Measurements from ENCODE around the gene CNTNAP2. TPM values are rescaled to one million over a fixed set of nuclear protein-coding genes. Genes with fewer than 3 reads are reported as not detected.

Gene CNTNAP2
- total and polyA plus RNA-seq, 4 donors, result 0.14 to 2.3 (median 1.1) TPM

DNA sequence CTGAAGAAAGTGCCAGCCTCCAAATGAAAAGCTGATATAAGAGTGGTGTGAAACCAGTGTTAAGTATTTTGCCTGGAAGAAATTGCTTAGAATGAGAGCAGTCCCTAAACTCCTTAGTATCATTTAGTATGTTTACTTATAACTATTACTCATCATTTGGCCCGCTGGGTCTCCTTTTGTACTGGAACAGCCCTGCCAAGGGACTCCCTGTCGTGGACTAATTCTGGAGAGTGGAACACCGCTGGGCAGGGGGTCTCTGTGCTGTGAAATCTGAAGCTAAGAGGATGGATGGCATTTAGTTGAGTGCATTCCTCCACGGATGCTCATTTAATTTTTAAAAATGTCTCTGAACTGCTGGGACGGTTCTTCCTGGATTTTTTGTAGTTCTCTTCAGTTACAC is 1584.1 kb downstream of the CNTNAP2 start:
- DNase-seq (ENCODE audit: low spot score), result no peak
- Histone ChIP-seq H3K27me3 (ENCODE audit: control insufficient read depth in 4 of 4, insufficient read depth in 4 of 4, low read length in 3 of 4) (no peaks in the 10 kb centered on the region), H3K9ac (ENCODE audit: low read depth in 1 of 2, low read length in 2 of 2) (no peak overlapping the region), H3K36me3 (ENCODE audit: control insufficient read depth in 4 of 4, insufficient read depth in 3 of 4, low read depth in 1 of 4, low read length in 3 of 4) (no peaks in the 10 kb centered on the region), H3K27ac (ENCODE audit: low read depth in 1 of 2, low read length in 2 of 2) (no peak overlapping the region), H3K4me3 (ENCODE audit: low read depth in 1 of 3, low read length in 3 of 3) (no peak overlapping the region), H3K4me1 (ENCODE audit: control insufficient read depth in 4 of 4, insufficient read depth in 4 of 4, low read length in 3 of 4) (no peaks in the 10 kb centered on the region), H3K9me3 (ENCODE audit: control insufficient read depth in 4 of 4, low read length in 3 of 4) (peaks cover 0 to 8% (median 0%) of the 10 kb centered on the region in 4 donors)
- TF ChIP-seq HNF4A (conservative IDR thresholded peaks at IDR 0.05) (no peak), HNF4G (IDR thresholded peaks at IDR 0.05) (no peak), RAD21 (IDR thresholded peaks at IDR 0.05) (no peak), SP1 (IDR thresholded peaks at IDR 0.05) (no peak), EGR1 (IDR thresholded peaks at IDR 0.05; ENCODE audit: low read depth in 2 of 2) (no peak), FOXA1 (IDR thresholded peaks at IDR 0.05) (no peak)
- TF ChIP-seq, protein P1, sequence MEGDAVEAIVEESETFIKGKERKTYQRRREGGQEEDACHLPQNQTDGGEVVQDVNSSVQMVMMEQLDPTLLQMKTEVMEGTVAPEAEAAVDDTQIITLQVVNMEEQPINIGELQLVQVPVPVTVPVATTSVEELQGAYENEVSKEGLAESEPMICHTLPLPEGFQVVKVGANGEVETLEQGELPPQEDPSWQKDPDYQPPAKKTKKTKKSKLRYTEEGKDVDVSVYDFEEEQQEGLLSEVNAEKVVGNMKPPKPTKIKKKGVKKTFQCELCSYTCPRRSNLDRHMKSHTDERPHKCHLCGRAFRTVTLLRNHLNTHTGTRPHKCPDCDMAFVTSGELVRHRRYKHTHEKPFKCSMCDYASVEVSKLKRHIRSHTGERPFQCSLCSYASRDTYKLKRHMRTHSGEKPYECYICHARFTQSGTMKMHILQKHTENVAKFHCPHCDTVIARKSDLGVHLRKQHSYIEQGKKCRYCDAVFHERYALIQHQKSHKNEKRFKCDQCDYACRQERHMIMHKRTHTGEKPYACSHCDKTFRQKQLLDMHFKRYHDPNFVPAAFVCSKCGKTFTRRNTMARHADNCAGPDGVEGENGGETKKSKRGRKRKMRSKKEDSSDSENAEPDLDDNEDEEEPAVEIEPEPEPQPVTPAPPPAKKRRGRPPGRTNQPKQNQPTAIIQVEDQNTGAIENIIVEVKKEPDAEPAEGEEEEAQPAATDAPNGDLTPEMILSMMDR (IDR thresholded peaks at IDR 0.05; ENCODE audit: low read depth, low read length, missing input control), result no peak
- TF ChIP-seq, protein P2, sequence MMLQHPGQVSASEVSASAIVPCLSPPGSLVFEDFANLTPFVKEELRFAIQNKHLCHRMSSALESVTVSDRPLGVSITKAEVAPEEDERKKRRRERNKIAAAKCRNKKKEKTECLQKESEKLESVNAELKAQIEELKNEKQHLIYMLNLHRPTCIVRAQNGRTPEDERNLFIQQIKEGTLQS (IDR thresholded peaks at IDR 0.05), result no peak
- TF ChIP-seq, protein P3, sequence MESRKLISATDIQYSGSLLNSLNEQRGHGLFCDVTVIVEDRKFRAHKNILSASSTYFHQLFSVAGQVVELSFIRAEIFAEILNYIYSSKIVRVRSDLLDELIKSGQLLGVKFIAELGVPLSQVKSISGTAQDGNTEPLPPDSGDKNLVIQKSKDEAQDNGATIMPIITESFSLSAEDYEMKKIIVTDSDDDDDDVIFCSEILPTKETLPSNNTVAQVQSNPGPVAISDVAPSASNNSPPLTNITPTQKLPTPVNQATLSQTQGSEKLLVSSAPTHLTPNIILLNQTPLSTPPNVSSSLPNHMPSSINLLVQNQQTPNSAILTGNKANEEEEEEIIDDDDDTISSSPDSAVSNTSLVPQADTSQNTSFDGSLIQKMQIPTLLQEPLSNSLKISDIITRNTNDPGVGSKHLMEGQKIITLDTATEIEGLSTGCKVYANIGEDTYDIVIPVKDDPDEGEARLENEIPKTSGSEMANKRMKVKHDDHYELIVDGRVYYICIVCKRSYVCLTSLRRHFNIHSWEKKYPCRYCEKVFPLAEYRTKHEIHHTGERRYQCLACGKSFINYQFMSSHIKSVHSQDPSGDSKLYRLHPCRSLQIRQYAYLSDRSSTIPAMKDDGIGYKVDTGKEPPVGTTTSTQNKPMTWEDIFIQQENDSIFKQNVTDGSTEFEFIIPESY (IDR thresholded peaks at IDR 0.05), result no peak
- 69% methylated on average over 5 of the region's 5 CpGs for WGBS

DNA sequence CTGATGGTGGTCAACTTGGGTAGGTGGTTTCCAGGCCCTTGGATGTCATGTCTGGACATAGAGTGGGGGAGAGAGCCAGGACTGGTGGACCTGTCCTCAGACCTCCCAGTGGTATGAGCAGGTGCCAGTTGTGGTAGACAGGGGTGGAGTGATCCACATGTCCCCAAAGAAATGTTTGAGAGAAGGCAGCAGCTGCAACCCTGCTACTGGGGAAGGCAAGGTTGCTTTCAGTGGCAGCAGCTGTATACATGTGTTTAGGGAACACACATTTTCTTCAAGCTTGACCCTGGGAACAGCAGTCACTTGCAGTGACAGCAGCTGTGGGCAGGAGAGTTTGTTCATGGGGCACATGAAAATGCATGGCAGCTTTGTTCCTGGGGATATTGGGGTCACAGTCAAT is 1591.3 kb downstream of the CNTNAP2 start:
- no peak overlapping the region for H3K9ac ChIP-seq (ENCODE audit: low read depth in 1 of 2, low read length in 2 of 2)
- H3K4me1 ChIP-seq (ENCODE audit: control insufficient read depth in 4 of 4, insufficient read depth in 4 of 4, low read length in 3 of 4), result no peaks in the 10 kb centered on the region
- H3K36me3 ChIP-seq (ENCODE audit: control insufficient read depth in 4 of 4, insufficient read depth in 3 of 4, low read depth in 1 of 4, low read length in 3 of 4), result no peaks in the 10 kb centered on the region
- H3K27ac ChIP-seq (ENCODE audit: low read depth in 1 of 2, low read length in 2 of 2), result no peak overlapping the region
- H3K9me3 ChIP-seq (ENCODE audit: control insufficient read depth in 4 of 4, low read length in 3 of 4), result peaks cover 0 to 8% (median 1%) of the 10 kb centered on the region in 4 donors
- H3K4me3 ChIP-seq (ENCODE audit: low read depth in 1 of 3, low read length in 3 of 3), result no peak overlapping the region
- H3K27me3 ChIP-seq (ENCODE audit: control insufficient read depth in 4 of 4, insufficient read depth in 4 of 4, low read length in 3 of 4), result no peaks in the 10 kb centered on the region
- no peak for DNase-seq (ENCODE audit: low spot score)
- no peak for TF ChIP-seq NR2F2 (IDR thresholded peaks at IDR 0.05)
- no peak for TF ChIP-seq RAD21 (IDR thresholded peaks at IDR 0.05)
- TF ChIP-seq TAF1 (conservative IDR thresholded peaks at IDR 0.05), result no peak
- TF ChIP-seq FOXA1 (IDR thresholded peaks at IDR 0.05), result no peak

DNA sequence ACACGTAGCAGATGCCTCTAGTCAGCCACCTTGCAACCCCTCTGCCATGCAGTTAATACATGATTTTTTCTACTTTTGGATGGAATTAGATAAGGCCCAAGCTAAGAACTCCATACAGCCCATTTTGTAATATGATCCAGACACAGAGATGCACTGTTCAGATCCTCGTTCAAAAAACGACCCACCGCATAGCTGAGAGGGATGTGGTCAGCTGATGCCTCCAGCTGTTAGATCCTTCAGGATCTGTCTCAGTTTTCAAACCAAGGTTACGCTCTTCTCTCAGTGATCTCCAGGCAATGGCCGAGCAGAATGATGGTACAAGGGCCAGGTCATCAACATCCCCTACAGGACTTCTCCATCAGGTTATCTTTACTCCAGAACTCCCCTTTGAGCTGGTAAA is 1592.3 kb downstream of the CNTNAP2 start:
- no peaks in the 10 kb centered on the region for H3K4me1 ChIP-seq (ENCODE audit: control insufficient read depth in 4 of 4, insufficient read depth in 4 of 4, low read length in 3 of 4)
- WGBS, result 74% methylated on average over 6 of the region's 6 CpGs
- no peaks in the 10 kb centered on the region for H3K27me3 ChIP-seq (ENCODE audit: control insufficient read depth in 4 of 4, insufficient read depth in 4 of 4, low read length in 3 of 4)
- no peak overlapping the region for H3K27ac ChIP-seq (ENCODE audit: low read depth in 1 of 2, low read length in 2 of 2)
- DNase-seq (ENCODE audit: low spot score), result no peak
- peaks cover 0 to 8% (median 1%) of the 10 kb centered on the region in 4 donors for H3K9me3 ChIP-seq (ENCODE audit: control insufficient read depth in 4 of 4, low read length in 3 of 4)
- H3K36me3 ChIP-seq (ENCODE audit: control insufficient read depth in 4 of 4, insufficient read depth in 3 of 4, low read depth in 1 of 4, low read length in 3 of 4), result no peaks in the 10 kb centered on the region
- no peak overlapping the region for H3K9ac ChIP-seq (ENCODE audit: low read depth in 1 of 2, low read length in 2 of 2)
- no peak overlapping the region for H3K4me3 ChIP-seq (ENCODE audit: low read depth in 1 of 3, low read length in 3 of 3)
- TF ChIP-seq RAD21 (IDR thresholded peaks at IDR 0.05) (no peak), HNF4A (conservative IDR thresholded peaks at IDR 0.05) (no peak), NR2F2 (IDR thresholded peaks at IDR 0.05) (no peak), SP1 (IDR thresholded peaks at IDR 0.05) (no peak), JUND (IDR thresholded peaks at IDR 0.05) (no peak), FOXA1 (IDR thresholded peaks at IDR 0.05) (no peak), FOXA2 (IDR thresholded peaks at IDR 0.05) (no peak), HNF4G (IDR thresholded peaks at IDR 0.05) (no peak)
- TF ChIP-seq, protein P3 (IDR thresholded peaks at IDR 0.05), result no peak
- TF ChIP-seq, protein P4, sequence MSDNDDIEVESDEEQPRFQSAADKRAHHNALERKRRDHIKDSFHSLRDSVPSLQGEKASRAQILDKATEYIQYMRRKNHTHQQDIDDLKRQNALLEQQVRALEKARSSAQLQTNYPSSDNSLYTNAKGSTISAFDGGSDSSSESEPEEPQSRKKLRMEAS (IDR thresholded peaks at IDR 0.05), result no peak
- TF ChIP-seq, protein P5, sequence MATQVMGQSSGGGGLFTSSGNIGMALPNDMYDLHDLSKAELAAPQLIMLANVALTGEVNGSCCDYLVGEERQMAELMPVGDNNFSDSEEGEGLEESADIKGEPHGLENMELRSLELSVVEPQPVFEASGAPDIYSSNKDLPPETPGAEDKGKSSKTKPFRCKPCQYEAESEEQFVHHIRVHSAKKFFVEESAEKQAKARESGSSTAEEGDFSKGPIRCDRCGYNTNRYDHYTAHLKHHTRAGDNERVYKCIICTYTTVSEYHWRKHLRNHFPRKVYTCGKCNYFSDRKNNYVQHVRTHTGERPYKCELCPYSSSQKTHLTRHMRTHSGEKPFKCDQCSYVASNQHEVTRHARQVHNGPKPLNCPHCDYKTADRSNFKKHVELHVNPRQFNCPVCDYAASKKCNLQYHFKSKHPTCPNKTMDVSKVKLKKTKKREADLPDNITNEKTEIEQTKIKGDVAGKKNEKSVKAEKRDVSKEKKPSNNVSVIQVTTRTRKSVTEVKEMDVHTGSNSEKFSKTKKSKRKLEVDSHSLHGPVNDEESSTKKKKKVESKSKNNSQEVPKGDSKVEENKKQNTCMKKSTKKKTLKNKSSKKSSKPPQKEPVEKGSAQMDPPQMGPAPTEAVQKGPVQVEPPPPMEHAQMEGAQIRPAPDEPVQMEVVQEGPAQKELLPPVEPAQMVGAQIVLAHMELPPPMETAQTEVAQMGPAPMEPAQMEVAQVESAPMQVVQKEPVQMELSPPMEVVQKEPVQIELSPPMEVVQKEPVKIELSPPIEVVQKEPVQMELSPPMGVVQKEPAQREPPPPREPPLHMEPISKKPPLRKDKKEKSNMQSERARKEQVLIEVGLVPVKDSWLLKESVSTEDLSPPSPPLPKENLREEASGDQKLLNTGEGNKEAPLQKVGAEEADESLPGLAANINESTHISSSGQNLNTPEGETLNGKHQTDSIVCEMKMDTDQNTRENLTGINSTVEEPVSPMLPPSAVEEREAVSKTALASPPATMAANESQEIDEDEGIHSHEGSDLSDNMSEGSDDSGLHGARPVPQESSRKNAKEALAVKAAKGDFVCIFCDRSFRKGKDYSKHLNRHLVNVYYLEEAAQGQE (IDR thresholded peaks at IDR 0.05), result no peak
- TF ChIP-seq, protein P1 (IDR thresholded peaks at IDR 0.05; ENCODE audit: low read depth, low read length, missing input control), result no peak
